Measurements from ENCODE around the gene TFAP2A.

DNA sequence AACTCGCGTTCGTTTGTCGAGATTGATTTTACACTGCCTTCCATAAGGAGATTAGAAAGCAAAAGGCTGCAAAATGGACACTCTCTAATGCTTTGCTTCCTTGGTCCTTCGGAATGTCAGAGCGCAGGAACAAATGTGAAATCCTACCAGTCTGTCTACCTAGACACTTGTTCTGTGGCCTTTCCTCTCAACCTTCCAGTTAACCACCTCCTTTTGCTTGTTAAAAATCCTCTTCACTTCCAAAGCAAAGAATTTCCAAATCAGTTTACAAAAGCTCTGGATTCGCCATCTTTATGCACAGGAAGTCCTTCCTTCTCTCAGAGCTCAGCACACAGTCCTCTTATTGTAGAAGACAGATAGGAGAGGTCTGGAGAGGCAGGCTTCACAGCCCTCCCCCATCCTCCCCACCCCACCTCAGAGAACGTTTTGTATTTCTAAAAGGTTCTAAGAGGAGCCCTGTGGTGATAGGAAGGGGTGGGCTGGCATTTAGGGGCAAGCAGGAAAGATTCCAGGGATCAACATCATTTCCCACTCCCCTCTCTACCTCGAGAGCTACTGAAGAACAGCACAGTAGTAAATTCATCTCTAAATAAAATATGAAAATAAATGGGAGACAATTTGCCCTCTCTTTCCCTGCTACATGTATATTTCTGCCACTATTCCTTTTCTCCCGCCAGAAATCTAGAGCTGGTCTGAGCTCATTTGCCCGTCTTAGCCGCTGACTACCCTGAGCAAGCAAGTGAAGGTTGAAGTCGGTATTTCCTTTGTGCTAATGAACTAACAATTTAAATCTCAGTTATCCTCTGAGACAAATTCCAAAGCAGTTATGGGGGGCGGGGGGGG lies 18.9 kb downstream of the TFAP2A start:
- no peak for TF ChIP-seq CTCF (IDR thresholded peaks at IDR 0.05)
- TF ChIP-seq EP300 (IDR thresholded peaks at IDR 0.05), result no peak
- TF ChIP-seq POLR2A (IDR thresholded peaks at IDR 0.05), result no peak

Measured in ovary (tissue), 3 donors.